K562 (cell line): ENCODE measurements around the gene ZBED4. TPM values are rescaled to one million over a fixed set of nuclear protein-coding genes. Genes with fewer than 3 reads are reported as not detected.

Source experiments
- ATAC-seq: fragments of 200-7000 bp; cut with Tn5 transposase; 3 replicates; pipeline ENCODE4 v1.9.1; 2020; ENCODE audit warnings: moderate library complexity
- BruUV-seq: library from RNA; stranded (reverse); fragments of 400-500 nt; replicated peaks from 2 replicates; lab custom pipeline; 2021; lab: Mats Ljungman, UMichigan
- CTCF ChIA-PET: fragments of 300-600 bp; formaldehyde crosslinking; extraction: SDS; loops from one replicate; lab custom pipeline; 2021; ENCODE audit warnings: low intra/inter-chr PET ratio; lab: Yijun Ruan, JAX
- POLR2A ChIA-PET: fragments of 300-600, 350-650 bp; sonication (Branson Sonifier 250); formaldehyde crosslinking; extraction: SDS; loops from one replicate; lab custom pipeline; 2021; ENCODE audit warnings: antibody characterized with exemption, inconsistent platforms; lab: Yijun Ruan, JAX
- DNase-seq, 4 experiments: peaks; one replicate each; pipeline versions ENCODE4 v3.0.0 to v3.0.0-alpha.2; 2011 to 2018; ENCODE audit warnings: low spot score in 3 of 4, mixed read lengths in 3 of 4; ENCODE audit errors: extremely low read depth in 1 of 4
- FAIRE-seq: peaks from 2 replicates; lab custom pipeline; 2011; peaks lifted over from hg19 to GRCh38; lab: Jason Lieb, UNC
- H2AFZ ChIP-seq: 2 replicates; pipeline ENCODE4 v1.6.0; 2011; ENCODE audit warnings: low read depth, low read length, control low read depth, inconsistent platforms
- H3K27ac ChIP-seq: fragments of 200-600 bp; 3 replicates; pipeline ENCODE4 v1.8.0; 2011; ENCODE audit warnings: low read depth, mild to moderate bottlenecking, control low read depth, inconsistent platforms, low read length, moderate library complexity, mixed read lengths; ENCODE audit errors: extremely low read depth
- H3K27me3 ChIP-seq, 2 experiments: fragments of 300-600 bp in 1 of 2; 2 replicates in 1 of 2; 3 replicates in 1 of 2; pipeline versions ENCODE4 v1.6.0 to v1.8.0; 2011; ENCODE audit warnings: inconsistent platforms in 2 of 2, low read length in 2 of 2, mild to moderate bottlenecking in 1 of 2, mixed read lengths in 1 of 2, moderate library complexity in 1 of 2; ENCODE audit not compliant: control insufficient read depth in 2 of 2, insufficient read depth in 2 of 2
- H3K36me3 ChIP-seq: fragments of 300-600 bp; 3 replicates; pipeline ENCODE4 v1.8.0; 2011; ENCODE audit warnings: mild to moderate bottlenecking, low read length, inconsistent platforms; ENCODE audit not compliant: control insufficient read depth, insufficient read depth
- H3K4me1 ChIP-seq, 2 experiments: fragments of 200-600 bp in 1 of 2; replicated peaks in 1 of 2; 2 replicates in 1 of 2; 3 replicates in 1 of 2; pipeline versions ENCODE4 v1.5.1 to v1.8.0; 2011; ENCODE audit warnings: inconsistent platforms in 2 of 2, low read length in 2 of 2, mild to moderate bottlenecking in 1 of 2, mixed read lengths in 1 of 2, moderate library complexity in 1 of 2; ENCODE audit not compliant: control insufficient read depth in 2 of 2, insufficient read depth in 2 of 2
- H3K4me2 ChIP-seq: 2 replicates; pipeline ENCODE4 v1.6.1; 2011; ENCODE audit warnings: low read length, control low read depth, inconsistent platforms, mixed read lengths; ENCODE audit not compliant: insufficient read depth
- H3K4me3 ChIP-seq: fragments of 200-600 bp; sonication (generic), shearing (Covaris generic); 2 replicates; pipeline ENCODE4 v1.5.1; 2016; ENCODE audit warnings: control low read depth, inconsistent platforms
- H3K79me2 ChIP-seq: fragments of 200-600 bp; 3 replicates; pipeline ENCODE4 v1.8.0; 2011; ENCODE audit warnings: low read length, inconsistent platforms; ENCODE audit not compliant: control insufficient read depth, insufficient read depth
- H3K9ac ChIP-seq, 2 experiments: 2 replicates each; pipeline versions ENCODE4 v1.6.0 to v1.6.1; 2011; ENCODE audit warnings: low read depth in 2 of 2, low read length in 2 of 2, control low read depth in 1 of 2, inconsistent platforms in 1 of 2, mild to moderate bottlenecking in 1 of 2, mixed read lengths in 1 of 2; ENCODE audit not compliant: insufficient read depth in 1 of 2
- H3K9me1 ChIP-seq: one replicate; pipeline ENCODE4 v1.6.0; 2011; ENCODE audit warnings: inconsistent platforms, mild to moderate bottlenecking, low read length, moderate library complexity; ENCODE audit not compliant: control insufficient read depth, insufficient read depth
- H3K9me3 ChIP-seq: replicated peaks from 2 replicates; pipeline ENCODE4 v1.5.1; 2011; ENCODE audit warnings: low read depth, low read length, inconsistent platforms; ENCODE audit not compliant: control insufficient read depth, insufficient read depth
- H4K20me1 ChIP-seq: replicated peaks from 2 replicates; pipeline ENCODE4 v1.6.1; 2011; ENCODE audit warnings: low read length, inconsistent platforms, mixed read lengths; ENCODE audit not compliant: control insufficient read depth, insufficient read depth
- CEBPB ChIP-seq: fragments of 450-650 bp; IDR thresholded peaks from 2 replicates; pipeline ENCODE4 v1.6.1; 2016; ENCODE audit warnings: missing genetic modification characterization, missing compliant biosample characterization
- FOXM1 ChIP-seq, 2 experiments: fragments of 450-650 bp in 1 of 2; sonication (generic) in 1 of 2; formaldehyde crosslinking in 1 of 2; IDR thresholded peaks; 2 replicates each; pipeline versions ENCODE4 v1.6.1 to v1.9.0; 2017 to 2022; ENCODE audit warnings: low read depth in 2 of 2, mild to moderate bottlenecking in 2 of 2, missing genetic modification reagents in 1 of 2, moderate library complexity in 1 of 2
- GTF3C2 ChIP-seq: IDR thresholded peaks from 3 replicates; pipeline ENCODE4 v1.6.1; 2011; ENCODE audit warnings: borderline replicate concordance, mild to moderate bottlenecking, moderate library complexity; ENCODE audit not compliant: insufficient read length; ENCODE audit errors: extremely low read depth
- KDM2B ChIP-seq: fragments of 250-450 bp; sonication (Bioruptor Pico); IDR thresholded peaks from 2 replicates; pipeline ENCODE4 v1.8.0; 2021; ENCODE audit warnings: mild to moderate bottlenecking, moderate library complexity
- PYGO2 ChIP-seq: fragments of 450-650 bp; IDR thresholded peaks from 2 replicates; pipeline ENCODE4 v1.6.1; 2016; ENCODE audit warnings: mild to moderate bottlenecking, missing genetic modification characterization, moderate library complexity, missing compliant biosample characterization
- RAD21 ChIP-seq, 2 experiments: fragments of 250-450 bp in 1 of 2; fragments of 450-650 bp in 1 of 2; sonication (Bioruptor Pico) in 1 of 2; formaldehyde crosslinking in 1 of 2; IDR thresholded peaks in 1 of 2; conservative IDR thresholded peaks in 1 of 2; 2 replicates each; pipeline versions ENCODE4 v1.4.0 to v1.8.0; 2020 to 2022; ENCODE audit warnings: mild to moderate bottlenecking in 2 of 2, moderate library complexity in 1 of 2
- SMAD3 ChIP-seq: fragments of 450-650 bp; formaldehyde crosslinking; conservative IDR thresholded peaks from 2 replicates; pipeline ENCODE4 v1.4.0; 2020; ENCODE audit warnings: mild to moderate bottlenecking
- SMARCA4 ChIP-seq: fragments of 450-650 bp; IDR thresholded peaks from 2 replicates; pipeline ENCODE4 v1.6.1; 2016
- TCF15 ChIP-seq: fragments of 250-450 bp; sonication (Bioruptor Pico); IDR thresholded peaks from 2 replicates; pipeline ENCODE4 v1.8.0; 2022; ENCODE audit warnings: moderate library complexity, mild to moderate bottlenecking, inconsistent platforms
- YBX1 ChIP-seq: fragments of 450-650 bp; IDR thresholded peaks from 2 replicates; pipeline ENCODE4 v1.7.1; 2016; ENCODE audit warnings: mild to moderate bottlenecking
- WGBS: fragments of 100-300 bp; shearing (Covaris generic); methylation state at CpG from one replicate; pipeline ENCODE4 v1.1.6; 2016; ENCODE audit warnings: low coverage, mixed read lengths; ENCODE audit not compliant: insufficient coverage; ENCODE audit errors: missing lambda C conversion rate; 5-methylcytosine and 5-hydroxymethylcytosine counted together
- in situ Hi-C: fragments of 300-500 bp; cut with MboI; formaldehyde crosslinking; loops from 4 replicates; pipeline ENCODE4 v1.15.0; 2018; ENCODE audit warnings: inconsistent platforms, mixed read lengths
- intact Hi-C: fragments of 100-400 bp; cut with micrococcal nuclease; formaldehyde crosslinking; loops from 2 replicates; pipeline ENCODE4 v1.14.2; 2022
- polyA plus RNA-seq, 8 experiments: library from polyadenylated mRNA; depleted of rRNA in 4 of 8; stranded (reverse) in 5 of 8; unstranded in 3 of 8; fragments of >200 nt; fragmentation: Nextera tagmentation in 2 of 8; fragmentation: Illumina TruSeq in 1 of 8; extraction: Ambion mirVana in 2 of 8; extraction: Trizol in 1 of 8; gene quantifications; 2 replicates each; pipeline versions ENCODE4 v1.2.1 to v1.2.3, GENCODE V29; 2011 to 2014; ENCODE audit warnings: inconsistent platforms in 1 of 8, missing spikeins in 1 of 8
- total RNA-seq, 7 experiments: library from RNA; depleted of rRNA in 6 of 7; stranded (reverse); fragments of >200 nt in 6 of 7; fragmentation: Illumina TruSeq in 2 of 7; extraction: Trizol in 2 of 7; gene quantifications; 2 replicates each; pipeline versions ENCODE4 v1.2.1 to v1.2.3, GENCODE V29; 2011 to 2021; ENCODE audit warnings: low replicate concordance in 1 of 7

The ZBED4 gene
- total and polyA plus RNA-seq, 9 of the 15 experiments (the other 6 are each of a cell fraction or from before 2014, with no cell fraction given), result 1.5 to 16.8 (median 7.4) TPM

- TF ChIP-seq TCF15 (CRISPR knock-in tag) (no peak), KDM2B (CRISPR knock-in tag) (no peak)
Measured at GRCh38 chr22:49924113-49924833, 70.6 kb downstream of the ZBED4 start (continued).

- Histone ChIP-seq H3K27me3 (no peaks in the 10 kb centered on the region), H3K36me3 (peaks cover 3% of the 10 kb centered on the region; the same call in 1 of the 3 replicates), H3K27ac (no peak overlapping the region), H3K4me1 (peaks cover under 1 to 34% of the 10 kb centered on the region in 2 experiments; a peak in 3 of 5 replicates), H3K4me2 (no peak overlapping the region), H2AFZ (no peak overlapping the region), H3K9me3 (no peaks in the 10 kb centered on the region), H3K79me2 (no peaks in the 10 kb centered on the region), H3K9ac (no peak overlapping the region), H4K20me1 (no peaks in the 10 kb centered on the region), H3K4me3 (no peak overlapping the region), H3K9me1 (no peaks in the 10 kb centered on the region)
- ATAC-seq (no peak), FAIRE-seq (no peak), DNase-seq (no peak)
- intact Hi-C loops (no loop called here), in situ Hi-C loops (no loop called here)
- WGBS, result 95% methylated on average over 19 of the region's 24 CpGs
- POLR2A ChIA-PET, result interaction anchor here (0.6 kb wide), 1 partner anchor 184 kb away, joined by 3 read pairs; no protein-coding TSS in a partner anchor
- CTCF ChIA-PET, result interaction anchor here (0.6 to 1.8 kb wide), 2 partner anchors 158 kb away, joined by 3 to 5 read pairs; no protein-coding TSS in a partner anchor
- BruUV-seq, result no TSS peak
- TF ChIP-seq YBX1 (no peak), SMAD3 (no peak), GTF3C2 (no peak), RAD21 (CRISPR knock-in tag; conservative IDR thresholded peaks at IDR 0.05 in 1 of 2, IDR thresholded peaks at IDR 0.05 in 1 of 2) (no peak), PYGO2 (tag) (no peak), CEBPB (tag) (no peak), FOXM1 (IDR thresholded peaks at IDR 0.05; ENCODE audit: low read depth) (no peak), FOXM1 (CRISPR knock-in tag; IDR thresholded peaks at IDR 0.05; ENCODE audit: low read depth) (no peak), SMARCA4 (no peak)
Measured at GRCh38 chr22:49925525-49926128, 72.0 kb downstream of the ZBED4 start.
